ENCODE measurements around the gene SERPINA12. TPM values are rescaled to one million over a fixed set of nuclear protein-coding genes. Genes with fewer than 3 reads are reported as not detected.
A peak's percentile ranks its signal among the peaks of the same experiment; 100 is the strongest.

SERPINA12 gene
- total and polyA plus RNA-seq, 2 of the 13 experiments (the other 11 are each of a cell fraction or from before 2014, with no cell fraction given): 0.08 TPM; not detected in 1

DNA sequence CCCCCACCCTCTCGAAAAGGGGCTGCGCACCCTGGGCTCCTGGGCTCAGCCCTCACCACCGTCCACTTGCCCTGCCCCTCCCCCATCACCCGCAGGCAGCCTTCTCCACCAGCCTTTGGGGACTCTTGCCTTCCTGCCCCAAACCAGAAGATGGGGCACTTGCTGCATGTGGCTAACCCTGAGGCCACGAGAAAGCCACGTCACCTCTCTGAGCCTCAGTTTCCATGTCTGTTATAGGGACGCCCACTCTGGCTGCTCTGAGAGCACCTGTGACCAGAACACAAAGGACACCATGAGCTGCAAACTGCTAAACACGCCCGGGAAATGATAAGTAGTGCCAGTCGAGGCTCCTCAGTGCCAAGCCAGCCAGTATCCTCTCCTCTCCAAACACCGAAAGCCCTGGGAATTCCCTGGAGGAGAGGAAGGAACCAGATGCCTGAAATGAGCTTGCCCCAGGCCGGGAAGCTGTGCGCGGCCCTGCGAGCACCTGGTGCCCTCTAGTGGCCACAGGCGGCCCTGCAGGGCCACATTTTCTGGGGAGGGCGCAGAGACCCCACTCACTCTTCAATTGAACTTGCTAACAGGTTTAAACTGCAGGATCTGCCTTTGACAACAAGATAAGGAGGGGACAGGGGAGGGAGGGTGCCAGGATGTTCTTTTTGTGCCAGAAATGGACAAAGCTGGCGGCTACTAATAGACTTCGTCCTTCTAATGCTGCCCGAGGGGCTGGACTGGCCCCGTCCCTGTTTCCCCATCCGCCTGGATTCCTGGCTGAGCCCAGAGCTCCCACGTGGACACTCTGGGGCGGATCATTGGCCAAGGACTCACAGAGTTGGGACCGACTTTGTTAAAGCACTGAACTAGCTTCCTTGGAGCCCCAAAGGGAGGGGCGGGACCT lies 23.1 kb downstream of the SERPINA12 start (continued):
- peak; percentile 33 for TF ChIP-seq DBP (CRISPR knock-in tag; IDR thresholded peaks at IDR 0.05; ENCODE audit: not compliant biosample characterization)
- TF ChIP-seq, protein P1, sequence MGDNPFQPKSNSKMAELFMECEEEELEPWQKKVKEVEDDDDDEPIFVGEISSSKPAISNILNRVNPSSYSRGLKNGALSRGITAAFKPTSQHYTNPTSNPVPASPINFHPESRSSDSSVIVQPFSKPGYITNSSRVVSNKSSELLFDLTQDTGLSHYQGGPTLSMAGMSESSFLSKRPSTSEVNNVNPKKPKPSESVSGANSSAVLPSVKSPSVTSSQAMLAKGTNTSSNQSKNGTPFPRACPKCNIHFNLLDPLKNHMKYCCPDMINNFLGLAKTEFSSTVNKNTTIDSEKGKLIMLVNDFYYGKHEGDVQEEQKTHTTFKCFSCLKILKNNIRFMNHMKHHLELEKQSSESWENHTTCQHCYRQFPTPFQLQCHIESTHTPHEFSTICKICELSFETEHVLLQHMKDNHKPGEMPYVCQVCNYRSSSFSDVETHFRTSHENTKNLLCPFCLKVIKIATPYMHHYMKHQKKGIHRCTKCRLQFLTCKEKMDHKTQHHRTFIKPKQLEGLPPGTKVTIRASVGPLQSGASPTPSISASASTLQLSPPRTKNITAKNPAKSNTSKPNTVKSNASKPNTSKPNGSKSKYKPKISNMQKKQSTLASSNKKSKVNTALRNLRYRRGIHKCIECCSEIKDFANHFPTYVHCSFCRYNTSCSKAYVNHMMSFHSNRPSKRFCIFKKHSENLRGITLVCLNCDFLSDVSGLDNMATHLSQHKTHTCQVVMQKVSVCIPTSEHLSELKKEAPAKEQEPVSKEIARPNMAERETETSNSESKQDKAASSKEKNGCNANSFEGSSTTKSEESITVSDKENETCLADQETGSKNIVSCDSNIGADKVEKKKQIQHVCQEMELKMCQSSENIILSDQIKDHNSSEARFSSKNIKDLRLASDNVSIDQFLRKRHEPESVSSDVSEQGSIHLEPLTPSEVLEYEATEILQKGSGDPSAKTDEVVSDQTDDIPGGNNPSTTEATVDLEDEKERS (CRISPR knock-in tag; IDR thresholded peaks at IDR 0.05): peak; percentile 26; the same call in 1 of the 2 replicates
- TF ChIP-seq ZNF724P (CRISPR knock-in tag; IDR thresholded peaks at IDR 0.05; ENCODE audit: borderline replicate concordance): no peak
- no peak for TF ChIP-seq SOX13 (IDR thresholded peaks at IDR 0.05)
- peak in 1 of 2 experiments; percentile 37; a peak in 1 of 4 replicates for TF ChIP-seq SOX13 (CRISPR knock-in tag; conservative IDR thresholded peaks at IDR 0.05 in 1 of 2, IDR thresholded peaks at IDR 0.05 in 1 of 2)
- TF ChIP-seq IKZF4 (CRISPR knock-in tag; IDR thresholded peaks at IDR 0.05; ENCODE audit: borderline replicate concordance, low read depth, not compliant biosample characterization): no peak
- TF ChIP-seq, protein P2, sequence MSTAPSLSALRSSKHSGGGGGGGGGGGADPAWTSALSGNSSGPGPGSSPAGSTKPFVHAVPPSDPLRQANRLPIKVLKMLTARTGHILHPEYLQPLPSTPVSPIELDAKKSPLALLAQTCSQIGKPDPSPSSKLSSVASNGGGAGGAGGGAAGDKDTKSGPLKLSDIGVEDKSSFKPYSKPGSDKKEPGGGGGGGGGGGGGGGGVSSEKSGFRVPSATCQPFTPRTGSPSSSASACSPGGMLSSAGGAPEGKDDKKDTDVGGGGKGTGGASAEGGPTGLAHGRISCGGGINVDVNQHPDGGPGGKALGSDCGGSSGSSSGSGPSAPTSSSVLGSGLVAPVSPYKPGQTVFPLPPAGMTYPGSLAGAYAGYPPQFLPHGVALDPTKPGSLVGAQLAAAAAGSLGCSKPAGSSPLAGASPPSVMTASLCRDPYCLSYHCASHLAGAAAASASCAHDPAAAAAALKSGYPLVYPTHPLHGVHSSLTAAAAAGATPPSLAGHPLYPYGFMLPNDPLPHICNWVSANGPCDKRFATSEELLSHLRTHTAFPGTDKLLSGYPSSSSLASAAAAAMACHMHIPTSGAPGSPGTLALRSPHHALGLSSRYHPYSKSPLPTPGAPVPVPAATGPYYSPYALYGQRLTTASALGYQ (CRISPR knock-in tag; IDR thresholded peaks at IDR 0.05): 0 out of 2 replicates have a peak, but pooled peaks have one; percentile 28
- TF ChIP-seq, protein P3, sequence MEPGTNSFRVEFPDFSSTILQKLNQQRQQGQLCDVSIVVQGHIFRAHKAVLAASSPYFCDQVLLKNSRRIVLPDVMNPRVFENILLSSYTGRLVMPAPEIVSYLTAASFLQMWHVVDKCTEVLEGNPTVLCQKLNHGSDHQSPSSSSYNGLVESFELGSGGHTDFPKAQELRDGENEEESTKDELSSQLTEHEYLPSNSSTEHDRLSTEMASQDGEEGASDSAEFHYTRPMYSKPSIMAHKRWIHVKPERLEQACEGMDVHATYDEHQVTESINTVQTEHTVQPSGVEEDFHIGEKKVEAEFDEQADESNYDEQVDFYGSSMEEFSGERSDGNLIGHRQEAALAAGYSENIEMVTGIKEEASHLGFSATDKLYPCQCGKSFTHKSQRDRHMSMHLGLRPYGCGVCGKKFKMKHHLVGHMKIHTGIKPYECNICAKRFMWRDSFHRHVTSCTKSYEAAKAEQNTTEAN (CRISPR knock-in tag; conservative IDR thresholded peaks at IDR 0.05): no peak
- TF ChIP-seq, protein P4, sequence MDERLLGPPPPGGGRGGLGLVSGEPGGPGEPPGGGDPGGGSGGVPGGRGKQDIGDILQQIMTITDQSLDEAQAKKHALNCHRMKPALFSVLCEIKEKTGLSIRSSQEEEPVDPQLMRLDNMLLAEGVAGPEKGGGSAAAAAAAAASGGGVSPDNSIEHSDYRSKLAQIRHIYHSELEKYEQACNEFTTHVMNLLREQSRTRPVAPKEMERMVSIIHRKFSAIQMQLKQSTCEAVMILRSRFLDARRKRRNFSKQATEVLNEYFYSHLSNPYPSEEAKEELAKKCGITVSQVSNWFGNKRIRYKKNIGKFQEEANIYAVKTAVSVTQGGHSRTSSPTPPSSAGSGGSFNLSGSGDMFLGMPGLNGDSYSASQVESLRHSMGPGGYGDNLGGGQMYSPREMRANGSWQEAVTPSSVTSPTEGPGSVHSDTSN (CRISPR knock-in tag; IDR thresholded peaks at IDR 0.05): no peak
- TF ChIP-seq AKAP8 (CRISPR knock-in tag; IDR thresholded peaks at IDR 0.05): 0 out of 2 replicates have a peak, but pooled peaks have one; percentile 22
- TF ChIP-seq ZIK1 (CRISPR knock-in tag; IDR thresholded peaks at IDR 0.05; ENCODE audit: borderline replicate concordance, low read depth): 0 out of 2 replicates have a peak, but pooled peaks have one; percentile 31
- no peak for TF ChIP-seq NR2F2 (IDR thresholded peaks at IDR 0.05; ENCODE audit: borderline replicate concordance, low read depth)
- TF ChIP-seq RXRB (CRISPR knock-in tag; IDR thresholded peaks at IDR 0.05; ENCODE audit: borderline replicate concordance): peak; percentile 64
- 0 out of 2 replicates have a peak, but pooled peaks have one; percentile 26 for TF ChIP-seq ZNF629 (CRISPR knock-in tag; conservative IDR thresholded peaks at IDR 0.05)
- TF ChIP-seq, protein P5, sequence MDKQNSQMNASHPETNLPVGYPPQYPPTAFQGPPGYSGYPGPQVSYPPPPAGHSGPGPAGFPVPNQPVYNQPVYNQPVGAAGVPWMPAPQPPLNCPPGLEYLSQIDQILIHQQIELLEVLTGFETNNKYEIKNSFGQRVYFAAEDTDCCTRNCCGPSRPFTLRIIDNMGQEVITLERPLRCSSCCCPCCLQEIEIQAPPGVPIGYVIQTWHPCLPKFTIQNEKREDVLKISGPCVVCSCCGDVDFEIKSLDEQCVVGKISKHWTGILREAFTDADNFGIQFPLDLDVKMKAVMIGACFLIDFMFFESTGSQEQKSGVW (CRISPR knock-in tag; IDR thresholded peaks at IDR 0.05; ENCODE audit: borderline replicate concordance): no peak
- TF ChIP-seq ZNF652 (CRISPR knock-in tag; IDR thresholded peaks at IDR 0.05; ENCODE audit: borderline replicate concordance, low read depth): peak; percentile 16; the same call in 1 of the 2 replicates
- TF ChIP-seq RAD21 (CRISPR knock-in tag; IDR thresholded peaks at IDR 0.05): peak; percentile 98
- TF ChIP-seq ZNF205 (CRISPR knock-in tag; IDR thresholded peaks at IDR 0.05): peak; percentile 70; the same call in 1 of the 2 replicates

Data from HepG2 (cell line).